C4-2B (cell line): ENCODE measurements around the gene MEGF10.

ENCODE experiments used
- ZFX ChIP-seq: fragments of 450-650 bp; IDR thresholded peaks from 2 replicates; pipeline ENCODE4 v1.6.1; 2017
- TF ChIP-seq, protein P1 (sequence below): fragments of 450-650 bp; conservative IDR thresholded peaks from 2 replicates; pipeline ENCODE4 v1.5.1; 2017; ENCODE audit warnings: mild to moderate bottlenecking

DNA sequence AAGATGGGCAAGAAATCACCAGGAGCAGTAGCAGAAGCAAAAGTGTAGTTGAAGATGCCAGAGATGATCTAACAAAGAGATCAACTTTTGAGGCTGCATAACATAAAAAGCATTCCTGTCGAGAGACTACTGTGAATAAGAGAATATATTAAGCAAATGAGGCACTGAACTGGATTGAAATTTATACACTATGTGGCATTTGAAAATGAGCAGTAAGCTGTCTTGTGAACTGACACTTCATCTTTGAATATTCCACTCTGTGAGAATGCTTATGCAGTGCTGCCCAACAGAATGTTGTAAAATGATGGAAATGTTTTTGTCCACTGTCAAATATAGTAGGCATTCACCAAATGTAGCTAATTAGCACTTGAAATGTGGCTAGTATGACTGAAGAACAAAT lies 208.0 kb downstream of the MEGF10 start:
- TF ChIP-seq, protein P1, sequence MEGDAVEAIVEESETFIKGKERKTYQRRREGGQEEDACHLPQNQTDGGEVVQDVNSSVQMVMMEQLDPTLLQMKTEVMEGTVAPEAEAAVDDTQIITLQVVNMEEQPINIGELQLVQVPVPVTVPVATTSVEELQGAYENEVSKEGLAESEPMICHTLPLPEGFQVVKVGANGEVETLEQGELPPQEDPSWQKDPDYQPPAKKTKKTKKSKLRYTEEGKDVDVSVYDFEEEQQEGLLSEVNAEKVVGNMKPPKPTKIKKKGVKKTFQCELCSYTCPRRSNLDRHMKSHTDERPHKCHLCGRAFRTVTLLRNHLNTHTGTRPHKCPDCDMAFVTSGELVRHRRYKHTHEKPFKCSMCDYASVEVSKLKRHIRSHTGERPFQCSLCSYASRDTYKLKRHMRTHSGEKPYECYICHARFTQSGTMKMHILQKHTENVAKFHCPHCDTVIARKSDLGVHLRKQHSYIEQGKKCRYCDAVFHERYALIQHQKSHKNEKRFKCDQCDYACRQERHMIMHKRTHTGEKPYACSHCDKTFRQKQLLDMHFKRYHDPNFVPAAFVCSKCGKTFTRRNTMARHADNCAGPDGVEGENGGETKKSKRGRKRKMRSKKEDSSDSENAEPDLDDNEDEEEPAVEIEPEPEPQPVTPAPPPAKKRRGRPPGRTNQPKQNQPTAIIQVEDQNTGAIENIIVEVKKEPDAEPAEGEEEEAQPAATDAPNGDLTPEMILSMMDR: no peak
- TF ChIP-seq ZFX: no peak
